ENCODE data around the gene ESRRB.

- no peak for TF ChIP-seq POLR2A (IDR thresholded peaks at IDR 0.05)
- TF ChIP-seq CTCF (IDR thresholded peaks at IDR 0.05) = no peak
Measured at GRCh38 chr14:76430017-76430416, 54.1 kb downstream of the ESRRB start.

All from Peyer's patch (tissue), 4 donors.